HG02981 (cell line): ENCODE data around the gene PHF24.
"Not testable (repeated sequence)": the region's sequence is repeated elsewhere in the genome, so short reads cannot be mapped to it uniquely, and the experiment has no call there.

Source experiments
- ATAC-seq: cut with Tn5 transposase; IDR thresholded peaks from one replicate; pipeline ENCODE4 v1.9.1; 2021; ENCODE audit warnings: mild to moderate bottlenecking, moderate library complexity; ENCODE audit not compliant: unreplicated experiment

PHF24 gene

DNA sequence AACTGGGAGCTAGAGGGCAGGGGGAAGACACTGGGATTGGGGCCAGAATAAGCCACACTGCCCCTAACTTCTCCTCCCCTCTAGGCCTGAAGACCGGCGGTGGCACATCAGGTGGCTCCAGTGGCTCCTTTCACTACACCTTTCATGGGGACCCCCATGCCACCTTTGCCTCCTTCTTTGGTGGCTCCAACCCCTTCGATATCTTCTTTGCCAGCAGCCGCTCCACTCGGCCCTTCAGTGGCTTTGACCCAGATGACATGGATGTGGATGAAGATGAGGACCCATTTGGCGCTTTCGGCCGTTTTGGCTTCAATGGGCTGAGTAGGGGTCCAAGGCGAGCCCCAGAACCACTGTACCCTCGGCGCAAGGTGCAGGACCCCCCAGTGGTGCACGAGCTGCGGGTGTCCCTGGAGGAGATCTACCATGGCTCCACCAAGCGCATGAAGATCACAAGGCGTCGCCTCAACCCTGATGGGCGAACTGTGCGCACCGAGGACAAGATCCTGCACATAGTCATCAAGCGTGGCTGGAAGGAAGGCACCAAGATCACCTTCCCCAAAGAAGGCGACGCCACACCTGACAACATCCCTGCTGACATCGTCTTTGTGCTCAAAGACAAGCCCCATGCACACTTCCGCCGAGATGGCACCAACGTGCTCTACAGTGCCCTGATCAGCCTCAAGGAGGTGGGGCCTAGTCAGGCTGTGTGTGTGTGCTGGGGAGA lies 38.3 kb downstream of the PHF24 start:
- ATAC-seq, result no peak

DNA sequence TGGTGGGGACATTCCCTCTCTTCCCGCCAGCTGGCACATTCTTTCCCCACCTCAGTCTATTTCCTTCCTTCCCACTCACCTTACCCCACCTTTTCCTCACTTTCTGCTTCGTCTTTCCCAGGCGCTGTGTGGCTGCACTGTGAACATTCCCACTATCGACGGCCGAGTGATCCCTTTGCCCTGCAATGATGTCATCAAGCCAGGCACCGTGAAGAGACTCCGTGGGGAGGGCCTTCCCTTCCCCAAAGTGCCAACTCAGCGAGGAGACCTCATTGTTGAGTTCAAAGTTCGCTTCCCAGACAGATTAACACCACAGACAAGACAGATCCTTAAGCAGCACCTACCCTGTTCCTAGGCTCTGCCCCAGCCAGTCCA lies 38.8 kb downstream of the PHF24 start:
- no peak for ATAC-seq

DNA sequence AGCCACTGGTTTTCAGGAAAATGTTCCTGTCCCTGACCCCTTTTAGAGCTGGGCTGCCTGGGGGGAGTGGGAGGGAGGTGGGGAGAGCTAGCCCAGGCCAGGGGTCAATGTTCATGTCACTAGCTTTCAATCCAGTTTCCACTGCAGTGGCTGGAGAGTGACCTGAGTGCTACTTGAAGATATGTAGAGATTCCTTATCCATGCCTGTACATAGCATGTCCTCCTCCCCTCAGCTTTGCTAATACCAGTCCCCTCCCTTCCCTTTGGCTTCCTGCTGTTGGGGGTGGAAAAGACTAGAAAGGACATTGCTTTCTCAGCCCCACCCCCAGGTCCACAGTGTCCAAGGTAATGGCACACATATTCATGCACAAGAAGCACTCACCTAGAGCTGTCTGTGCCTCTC lies 39.3 kb downstream of the PHF24 start:
- ATAC-seq, result no peak

DNA sequence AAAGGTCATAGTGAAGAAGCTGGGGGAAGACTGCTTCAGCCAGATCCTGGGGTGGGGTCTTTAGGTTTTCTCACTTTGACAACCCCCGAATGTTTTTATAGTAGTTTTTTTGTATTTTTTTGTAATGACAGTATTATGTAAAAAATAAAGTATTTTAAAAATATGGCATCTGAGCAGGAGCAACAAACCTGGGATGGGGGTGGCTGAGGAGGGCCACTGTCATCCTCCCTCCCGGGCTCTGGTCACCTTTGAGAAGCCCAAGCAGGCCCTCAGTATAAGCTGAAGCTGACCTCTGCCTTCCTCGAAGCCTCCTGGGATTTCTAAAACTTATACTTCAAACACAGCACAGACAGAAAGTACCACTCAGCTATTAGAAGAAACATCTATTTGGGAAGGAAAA lies 40.2 kb downstream of the PHF24 start:
- no peak for ATAC-seq

DNA sequence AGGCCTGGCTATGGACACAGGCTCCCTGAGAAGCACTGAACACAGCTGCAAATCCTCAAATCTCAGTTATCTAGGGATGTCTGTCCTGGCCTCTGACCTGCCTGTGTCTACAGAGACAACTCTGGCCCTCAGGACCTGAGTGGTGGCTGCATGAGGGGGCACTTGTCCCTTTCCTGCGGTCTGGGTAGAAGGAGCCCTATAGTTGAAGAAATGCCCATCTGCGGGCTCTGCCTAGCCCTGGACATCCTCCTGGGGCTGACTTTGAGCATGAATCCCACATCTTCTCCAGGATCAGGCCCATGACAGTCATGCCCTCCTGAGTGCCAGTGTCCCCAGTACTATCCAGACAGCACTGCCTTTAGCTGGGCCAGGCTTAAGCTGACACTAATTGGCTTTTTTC lies 41.5 kb downstream of the PHF24 start:
- ATAC-seq, result no peak

DNA sequence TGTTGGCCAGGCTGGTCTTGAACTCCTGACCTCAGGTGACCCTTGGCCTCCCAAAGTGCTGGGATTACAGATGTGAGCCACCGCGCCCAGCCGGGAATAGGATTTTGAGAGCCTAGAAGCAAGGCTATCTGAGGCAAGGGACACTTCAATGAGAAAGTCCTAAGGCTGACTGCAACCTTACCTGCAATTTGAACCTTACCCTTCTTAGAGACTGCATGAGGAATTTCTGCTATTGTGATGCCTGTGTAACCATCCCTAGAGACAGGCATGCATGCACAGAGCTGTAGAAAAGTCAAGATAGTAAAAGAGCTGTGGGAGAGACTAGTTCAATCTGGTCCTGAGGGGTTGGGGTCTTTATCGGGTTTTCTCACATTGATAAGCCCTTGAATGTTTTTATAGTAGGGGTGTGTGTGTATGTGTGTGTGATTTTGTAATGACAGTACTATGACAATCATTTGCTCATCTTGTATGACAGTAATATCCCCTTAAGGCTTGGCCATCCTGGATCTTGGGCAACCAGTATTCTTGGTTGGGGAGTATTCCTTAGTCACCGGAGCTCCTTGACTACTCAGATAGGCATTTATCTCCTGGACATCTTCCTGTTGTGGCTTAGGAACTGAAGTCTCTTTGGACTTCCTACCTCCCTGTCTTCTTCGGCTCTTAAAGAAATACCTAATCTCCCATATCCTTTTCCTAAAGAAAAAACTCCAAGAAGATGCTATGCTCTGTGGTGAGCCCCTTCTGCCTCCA lies 42.6 kb downstream of the PHF24 start:
- ATAC-seq, result no peak

DNA sequence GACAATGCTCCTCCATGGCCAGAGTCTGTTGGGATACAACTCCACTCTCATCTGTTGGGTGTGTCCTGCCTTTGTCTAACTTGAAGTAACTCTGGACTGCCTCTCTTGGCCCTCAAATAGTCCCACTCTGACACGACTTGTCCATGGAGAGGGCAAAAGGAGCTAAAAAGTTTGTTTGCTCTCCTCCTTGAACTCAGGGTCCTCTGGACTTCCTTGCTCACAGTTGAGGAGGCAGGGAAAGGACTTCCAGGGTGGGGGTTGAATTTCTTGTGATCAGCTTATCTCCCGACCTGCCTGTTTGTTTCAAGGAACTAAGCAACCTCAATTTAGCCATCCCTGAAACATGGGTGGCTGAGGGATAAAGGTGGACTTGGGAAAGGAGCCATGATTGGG lies 43.2 kb downstream of the PHF24 start:
- no peak for ATAC-seq

DNA sequence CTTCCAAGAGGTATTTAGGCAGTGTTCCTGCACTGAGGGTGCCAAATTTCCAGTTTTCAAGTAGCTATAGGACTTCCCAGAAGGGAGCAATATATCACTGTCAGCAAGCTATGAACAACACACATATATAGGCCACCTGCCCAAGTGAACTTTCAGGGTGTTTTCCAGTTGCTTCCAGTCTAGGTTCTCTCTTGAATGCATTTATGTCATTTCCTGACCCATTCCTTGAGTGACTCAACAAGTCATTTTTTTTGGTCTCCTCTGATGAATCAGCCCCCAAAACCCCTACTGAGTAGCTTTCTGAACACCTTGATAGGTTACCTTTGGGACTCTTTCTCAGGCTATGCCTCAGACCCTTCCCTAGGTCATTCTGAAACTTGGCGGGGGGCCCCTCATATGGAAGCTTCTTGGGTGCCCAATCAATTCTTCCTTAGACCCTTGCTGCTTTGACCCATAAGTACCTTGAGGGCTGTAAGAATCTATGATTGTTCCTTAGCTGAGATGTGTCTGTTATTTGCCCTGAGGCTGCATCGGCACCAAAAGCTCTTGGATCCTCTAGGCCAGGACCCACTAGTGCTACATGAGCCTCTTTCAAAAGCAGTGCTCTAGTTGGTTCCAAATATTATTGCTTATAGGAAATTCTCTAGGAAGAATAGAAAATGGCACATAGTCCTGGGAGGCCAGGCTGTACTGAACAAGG lies 43.9 kb downstream of the PHF24 start:
- ATAC-seq, result no peak

DNA sequence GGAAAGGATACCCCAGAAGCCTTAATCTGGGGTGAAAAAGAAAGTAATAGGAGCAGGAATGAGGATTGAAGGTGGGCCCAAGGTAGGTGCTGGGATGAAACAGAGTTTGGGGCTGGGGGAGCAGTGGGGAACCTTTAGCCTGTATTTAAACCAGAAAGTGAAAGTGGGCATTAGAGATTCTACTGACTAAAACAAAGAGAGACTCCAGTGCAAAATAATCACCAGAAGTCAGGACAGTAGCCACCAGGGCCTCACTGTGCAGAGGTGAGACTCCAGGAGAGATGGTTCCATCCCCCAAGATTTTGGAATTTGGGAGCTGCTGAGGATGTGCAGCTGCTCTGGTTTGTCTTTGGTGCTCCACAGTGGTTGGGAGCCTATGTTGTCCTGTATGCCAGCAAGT lies 44.5 kb downstream of the PHF24 start:
- no peak for ATAC-seq

DNA sequence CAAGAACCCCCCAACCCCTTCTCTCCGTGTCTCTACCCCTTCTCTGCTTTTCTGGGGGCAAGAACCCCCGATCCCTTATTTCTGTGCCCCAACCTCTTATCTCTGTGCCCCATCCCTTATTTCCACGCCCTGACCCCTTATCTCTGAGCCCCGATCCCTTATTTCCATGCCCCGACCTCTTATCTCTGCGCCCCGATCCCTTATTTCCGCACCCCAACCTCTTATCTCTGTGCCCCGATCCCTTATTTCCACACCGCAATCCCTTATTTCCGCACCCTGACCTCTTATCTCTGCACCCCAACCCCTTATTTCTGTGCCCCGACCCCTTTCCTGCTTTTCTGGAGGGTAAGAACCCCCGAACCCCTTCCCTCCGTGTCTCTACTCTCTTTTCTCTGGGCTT lies 46.2 kb downstream of the PHF24 start:
- ATAC-seq, result not testable (repeated sequence)

DNA sequence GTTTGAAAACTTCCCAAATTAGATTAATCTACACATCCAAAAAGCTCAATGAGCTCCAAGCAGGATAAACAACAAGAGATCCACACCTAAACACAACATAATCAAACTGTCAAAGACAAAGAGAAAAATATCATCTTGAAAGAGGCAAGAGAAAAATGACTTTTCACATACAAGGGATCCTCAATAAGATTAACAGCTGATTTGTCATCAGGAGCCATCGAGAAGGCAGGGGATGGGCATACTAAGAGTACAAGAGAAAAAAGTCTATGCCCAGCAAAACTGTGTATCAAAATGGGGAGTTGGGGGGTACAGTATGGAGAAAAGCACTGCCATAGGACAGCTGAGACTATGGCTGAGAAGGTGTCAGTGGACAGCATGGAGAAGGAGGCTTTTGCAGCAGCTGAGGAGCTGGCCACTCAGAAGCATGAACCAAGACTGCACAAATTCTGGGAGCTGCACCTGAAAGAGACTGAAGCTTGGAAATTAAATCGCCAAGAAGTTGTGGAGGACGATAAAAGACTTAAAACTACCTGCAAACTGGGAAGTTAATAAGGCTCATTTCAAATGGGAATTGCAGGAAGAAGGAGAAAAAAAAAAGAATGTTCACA lies 52.4 kb downstream of the PHF24 start:
- ATAC-seq, result no peak

DNA sequence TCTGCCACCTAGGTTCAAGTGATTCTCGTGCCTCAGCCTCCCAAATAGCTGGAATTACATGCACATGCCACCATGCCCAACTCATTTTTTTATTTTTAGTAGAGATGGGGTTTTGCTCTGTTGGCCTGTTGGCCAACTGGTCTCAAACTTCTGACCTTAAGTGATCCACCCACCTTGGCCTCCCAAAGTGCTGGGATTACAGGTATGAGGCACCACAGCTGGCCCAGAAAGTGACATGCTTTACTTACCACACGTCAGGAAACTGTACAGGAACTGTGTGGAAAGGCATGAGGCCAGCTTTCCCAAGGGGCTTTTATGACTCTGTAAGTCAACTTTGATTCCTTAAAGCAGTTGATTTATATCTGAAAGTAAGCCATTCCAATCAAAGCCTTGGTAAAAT lies 56.4 kb downstream of the PHF24 start:
- ATAC-seq, result no peak

DNA sequence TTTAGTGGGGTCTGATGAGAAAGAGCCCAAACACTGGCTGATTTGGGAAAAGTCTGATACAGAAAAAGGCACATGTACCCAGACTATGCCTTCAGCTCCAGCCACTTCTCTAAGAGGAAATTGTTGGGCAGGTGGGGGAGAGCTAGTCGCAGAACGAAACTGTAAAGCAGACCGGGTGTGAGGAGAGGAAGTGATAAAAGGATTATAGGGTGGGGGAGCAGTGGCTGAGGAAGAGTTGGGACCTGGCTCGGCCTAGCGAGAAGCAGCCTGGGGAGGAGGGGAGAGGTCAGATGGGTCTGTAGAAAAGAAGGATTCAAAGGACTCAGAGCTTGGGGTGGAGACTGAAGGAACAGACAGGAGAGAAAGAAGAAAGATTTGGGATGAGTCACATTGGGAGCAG lies 65.4 kb downstream of the PHF24 start:
- not testable (repeated sequence) for ATAC-seq

DNA sequence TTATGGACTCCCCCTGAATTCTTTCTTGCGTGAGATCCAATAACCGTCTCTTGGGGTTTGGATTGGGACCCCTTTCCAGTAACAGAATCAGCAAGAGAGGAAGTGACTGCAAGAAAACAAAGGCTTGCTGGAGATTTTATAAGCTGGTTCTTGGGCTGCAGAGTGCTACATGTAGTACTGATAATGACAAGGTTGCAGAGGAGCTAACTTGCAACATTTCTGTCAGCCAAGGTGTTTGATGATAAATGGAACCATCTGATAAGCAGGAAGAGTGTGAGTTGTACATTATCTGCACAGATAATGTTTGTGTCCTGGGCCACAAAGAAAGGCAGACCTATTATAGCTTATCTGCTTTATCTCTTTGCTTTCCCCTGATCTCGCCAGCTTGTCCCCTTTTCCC lies 68.6 kb downstream of the PHF24 start:
- no peak for ATAC-seq

DNA sequence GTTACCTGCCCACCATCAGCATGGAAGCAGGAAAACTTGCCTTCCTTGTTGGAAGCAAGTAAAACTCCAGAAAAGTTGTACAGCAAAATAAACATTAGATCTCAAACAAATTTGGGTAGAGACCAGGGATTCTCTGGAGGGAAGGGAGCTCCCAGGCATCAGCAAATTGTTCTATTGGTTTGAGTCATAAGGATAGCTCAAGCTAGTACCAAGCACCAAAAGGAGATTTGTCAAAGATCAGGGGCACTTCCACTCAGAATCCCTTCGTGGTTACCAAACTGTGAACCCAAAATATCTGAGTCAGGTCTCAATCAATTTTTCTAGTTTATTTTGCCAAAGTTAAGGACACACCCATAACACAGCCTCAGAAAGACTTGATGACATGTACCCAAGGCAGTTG lies 69.3 kb downstream of the PHF24 start:
- no peak for ATAC-seq

DNA sequence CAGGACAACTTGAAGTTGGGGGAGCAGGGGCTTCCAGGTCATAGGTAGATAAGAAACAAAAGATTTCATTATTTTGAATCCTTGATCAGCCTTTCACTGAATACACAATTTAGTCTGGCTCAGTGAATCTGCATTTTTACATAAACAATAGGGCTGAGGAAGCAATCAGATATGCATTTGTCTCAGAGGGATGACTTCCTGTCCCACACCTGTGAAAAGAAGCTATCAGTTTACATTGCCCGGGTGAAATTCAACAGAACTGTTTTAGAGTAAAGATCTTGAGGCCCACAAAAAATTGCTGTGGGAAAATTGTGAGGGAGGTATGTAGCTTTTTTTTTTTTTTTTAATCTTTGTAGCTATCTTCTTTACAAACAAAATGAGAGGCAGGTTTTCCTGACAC lies 69.8 kb downstream of the PHF24 start:
- no peak for ATAC-seq

DNA sequence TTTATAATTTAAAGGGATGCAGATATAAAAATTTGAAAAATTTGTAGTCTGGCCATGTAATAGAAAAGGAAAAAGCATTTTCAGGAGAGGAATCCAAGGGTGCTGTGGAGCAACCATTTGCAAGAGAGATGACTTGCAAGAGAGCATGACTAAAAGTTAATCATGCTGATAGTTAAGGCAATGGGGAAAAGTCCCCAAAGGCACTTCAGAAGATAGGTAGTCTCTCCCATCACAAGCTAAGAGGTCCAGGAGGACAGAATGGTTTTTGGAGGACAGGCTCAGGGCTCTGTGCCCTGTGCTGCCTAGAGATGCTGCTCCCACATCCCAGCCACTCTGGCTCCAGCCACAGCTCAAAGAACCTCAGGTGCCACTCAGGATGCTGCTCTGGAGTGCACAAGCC lies 70.3 kb downstream of the PHF24 start:
- no peak for ATAC-seq

DNA sequence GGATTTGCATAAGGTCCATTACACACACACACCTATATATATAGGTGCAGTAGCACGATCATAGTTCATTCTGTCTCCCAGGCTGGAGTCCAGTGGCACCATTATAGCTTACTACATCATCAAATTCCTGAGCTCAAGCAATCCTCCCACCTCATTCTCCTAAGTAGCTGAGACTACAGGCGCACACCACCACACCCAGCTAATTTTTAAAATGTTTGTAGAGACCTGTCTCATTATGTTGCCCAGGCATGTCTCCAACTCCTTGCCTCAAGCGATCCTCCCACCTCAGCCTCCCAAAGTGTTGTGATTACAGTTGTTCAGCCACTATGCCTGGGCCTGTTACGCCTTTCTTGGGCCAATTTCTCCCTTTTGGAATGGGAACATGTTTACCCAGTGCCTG lies 71.2 kb downstream of the PHF24 start:
- ATAC-seq, result no peak

DNA sequence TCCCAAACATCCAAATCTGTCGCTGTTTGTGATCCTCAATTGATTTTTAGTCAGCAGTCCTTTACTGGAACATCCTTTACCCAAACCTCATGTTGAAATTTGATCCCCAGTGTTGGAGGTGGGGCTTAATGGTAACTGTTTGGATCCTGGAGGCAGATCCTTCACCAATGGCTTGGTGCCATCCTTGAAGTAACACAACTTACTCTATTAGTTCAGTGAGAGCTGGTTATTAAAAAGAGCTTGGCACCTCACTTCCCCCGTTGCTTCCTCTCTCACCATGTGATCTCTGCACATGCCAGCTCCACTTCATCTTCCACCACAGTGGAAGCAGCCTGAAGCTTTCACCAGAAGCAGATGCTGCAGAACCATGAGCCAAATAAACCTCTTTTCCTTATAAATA lies 71.8 kb downstream of the PHF24 start:
- ATAC-seq, result no peak
